Measurements from ENCODE around the gene XRCC4.

DNA sequence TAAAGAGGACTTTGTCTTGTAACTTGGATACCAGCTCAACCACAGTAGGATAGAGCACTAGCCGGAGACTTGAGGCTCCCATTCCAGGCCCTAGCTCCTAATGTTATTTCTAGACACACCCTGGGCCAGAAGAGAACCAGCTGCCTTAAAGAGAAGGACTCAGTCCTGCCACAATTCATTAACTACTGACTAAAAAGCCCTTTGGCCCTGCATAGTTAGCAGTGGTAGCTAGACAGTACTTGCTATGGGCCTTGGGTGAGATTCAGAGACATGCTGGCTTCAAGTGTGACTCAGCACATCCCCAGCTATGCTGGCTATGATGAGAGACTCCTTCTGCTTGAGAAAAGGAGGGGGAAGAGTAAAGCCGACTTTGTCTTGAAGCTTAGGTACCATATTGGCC lies 47.4 kb upstream of the XRCC4 start:
- TF ChIP-seq POLR2A (IDR thresholded peaks at IDR 0.05; ENCODE audit: low read depth, low read length) (no peak), TAF1 (IDR thresholded peaks at IDR 0.05; ENCODE audit: low read depth, low read length) (no peak), POLR2AphosphoS5 (IDR thresholded peaks at IDR 0.05; ENCODE audit: low read depth, low read length) (no peak), POU2F2 (IDR thresholded peaks at IDR 0.05; ENCODE audit: low read depth, low read length) (no peak), SPI1 (IDR thresholded peaks at IDR 0.05; ENCODE audit: low read depth, low read length) (no peak)

All from GM12891 (cell line).